ENCODE results near the gene POLE3. TPM values are rescaled to one million over a fixed set of nuclear protein-coding genes. Genes with fewer than 3 reads are reported as not detected.
"Not testable (repeated sequence)": the region's sequence is repeated elsewhere in the genome, so short reads cannot be mapped to it uniquely, and the experiment has no call there.

The POLE3 gene, protein sequence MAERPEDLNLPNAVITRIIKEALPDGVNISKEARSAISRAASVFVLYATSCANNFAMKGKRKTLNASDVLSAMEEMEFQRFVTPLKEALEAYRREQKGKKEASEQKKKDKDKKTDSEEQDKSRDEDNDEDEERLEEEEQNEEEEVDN
- 42.4 TPM for total RNA-seq (ENCODE audit: insufficient read depth, low replicate concordance)

DNA sequence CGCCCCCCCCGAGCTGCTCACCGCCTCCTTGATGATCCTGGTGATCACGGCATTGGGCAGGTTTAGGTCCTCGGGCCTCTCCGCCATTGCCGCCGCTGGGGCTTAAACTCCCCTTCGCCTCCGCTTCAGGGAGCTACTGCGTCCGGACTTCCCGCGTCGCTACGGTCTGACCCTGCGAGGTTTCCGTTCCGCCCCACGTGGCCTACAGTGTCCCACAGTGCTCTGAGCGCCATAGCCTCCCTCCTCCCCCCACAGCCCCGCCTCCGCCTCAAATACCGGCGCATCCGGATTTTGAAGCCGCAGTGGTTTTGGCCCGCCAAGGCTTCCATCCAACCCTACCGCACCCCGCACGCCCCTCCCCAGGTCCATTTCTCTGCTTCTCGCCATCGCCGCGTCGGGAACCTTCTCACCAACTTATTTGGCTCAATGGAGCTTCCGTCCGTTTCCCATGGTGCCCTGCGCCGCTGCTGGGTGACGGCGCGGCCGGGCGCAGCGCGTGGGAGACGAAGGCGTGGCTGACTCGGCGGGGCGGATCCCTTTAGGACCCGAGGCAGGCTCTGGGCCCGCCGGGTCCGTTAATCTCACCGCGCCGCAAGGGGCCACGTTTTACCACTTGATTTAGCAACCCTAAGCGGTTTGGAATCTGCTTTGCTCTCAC, at the start of gene POLE3, which contains the start of gene C9orf43:
TSS of gene POLE3 (minus strand) at position 469 of the 658 bp plus-strand sequence. CDS start at position 87, 382 bp downstream.
TSS of gene C9orf43 (plus strand) at position 541 of the 658 bp plus-strand sequence. CDS start 2,747 bp downstream, outside the sequence.
- peak; percentile 98 for DNase-seq (ENCODE audit: low spot score)

DNA sequence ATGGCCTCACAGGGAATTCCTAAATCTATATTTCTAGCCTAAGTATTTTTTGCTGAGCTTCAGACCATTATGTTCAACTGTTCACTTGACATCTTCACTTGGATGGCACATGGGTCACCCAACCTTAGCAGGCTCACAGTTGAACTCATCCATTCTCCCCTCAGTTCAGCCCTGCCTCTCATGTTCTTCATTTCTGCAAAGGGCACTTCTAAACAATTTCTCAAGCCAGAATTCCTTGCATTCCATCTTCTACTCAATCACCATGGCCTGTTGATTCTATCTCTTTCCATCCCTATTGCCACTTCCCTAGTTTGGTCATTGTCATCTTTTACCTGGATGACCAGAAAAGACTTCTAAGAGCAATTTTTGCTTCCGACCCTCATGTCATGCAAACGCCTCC, 45.8 kb upstream of the POLE3 start:
- peak; percentile 27 for DNase-seq (ENCODE audit: low spot score)

DNA sequence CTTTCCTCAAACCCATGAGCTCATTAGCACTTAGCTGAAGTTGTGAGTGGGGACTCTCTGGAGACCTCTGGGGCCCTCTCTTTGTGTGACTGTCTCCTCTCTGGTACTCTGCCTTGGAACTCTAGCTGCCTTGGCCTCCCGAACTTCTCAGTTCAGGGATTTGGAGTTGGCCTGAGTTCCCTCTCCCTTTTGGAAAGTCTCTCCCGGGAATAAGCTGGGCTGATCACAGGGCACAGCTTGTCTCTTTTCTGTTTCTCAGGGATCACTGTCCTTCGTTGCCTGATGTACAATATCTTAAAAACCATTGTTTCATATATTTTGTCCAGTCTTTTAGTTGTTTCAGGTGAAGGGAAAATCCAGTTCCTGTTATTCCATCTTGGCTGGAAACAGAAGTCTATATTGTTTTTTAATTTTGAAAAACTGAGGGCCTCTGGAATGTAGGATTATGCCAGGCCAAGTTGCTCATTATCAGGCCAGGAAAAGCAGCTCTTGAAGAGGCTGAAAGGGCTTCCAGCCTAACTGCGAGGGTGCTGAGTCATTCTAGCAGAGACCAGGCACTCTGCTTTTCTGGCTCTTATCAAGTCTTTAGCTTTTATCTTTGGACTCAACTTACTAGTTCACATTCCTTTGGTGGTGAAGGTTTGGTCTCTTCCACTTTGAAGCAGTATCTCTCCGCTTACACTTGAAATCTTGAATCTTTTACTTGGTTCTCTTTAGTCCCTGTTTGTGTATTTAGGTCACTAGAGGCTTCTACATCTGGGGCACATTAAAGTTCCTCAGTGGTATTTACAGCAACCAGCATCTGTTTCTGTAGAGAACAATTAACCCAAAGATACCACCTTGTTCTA, 44.7 kb upstream of the POLE3 start:
- DNase-seq (ENCODE audit: low spot score) = peak; percentile 98

DNA sequence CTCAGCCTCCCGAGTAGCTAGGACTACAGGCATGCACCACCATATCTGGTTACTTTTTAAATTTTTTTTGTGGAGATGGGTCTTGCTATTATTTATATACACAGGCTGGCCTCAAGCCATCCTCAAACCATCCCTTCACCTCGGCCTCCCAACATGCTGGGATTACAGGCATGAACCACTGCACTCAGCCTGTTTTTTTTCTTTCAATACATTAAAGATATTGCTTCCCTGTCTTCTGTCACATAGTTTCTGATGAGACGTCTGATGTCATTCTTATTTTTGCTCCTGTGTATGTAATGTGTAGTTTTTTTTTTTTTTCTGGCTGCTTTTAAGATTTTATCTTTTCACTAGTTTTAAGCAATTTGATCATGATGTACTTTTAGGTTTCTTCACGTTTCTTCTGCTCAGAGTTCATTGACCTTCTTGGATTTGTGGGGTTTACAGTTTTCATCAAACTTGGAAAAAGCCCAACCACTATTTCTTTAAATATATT, 41.7 kb upstream of the POLE3 start:
- DNase-seq (ENCODE audit: low spot score) = peak; percentile 65

DNA sequence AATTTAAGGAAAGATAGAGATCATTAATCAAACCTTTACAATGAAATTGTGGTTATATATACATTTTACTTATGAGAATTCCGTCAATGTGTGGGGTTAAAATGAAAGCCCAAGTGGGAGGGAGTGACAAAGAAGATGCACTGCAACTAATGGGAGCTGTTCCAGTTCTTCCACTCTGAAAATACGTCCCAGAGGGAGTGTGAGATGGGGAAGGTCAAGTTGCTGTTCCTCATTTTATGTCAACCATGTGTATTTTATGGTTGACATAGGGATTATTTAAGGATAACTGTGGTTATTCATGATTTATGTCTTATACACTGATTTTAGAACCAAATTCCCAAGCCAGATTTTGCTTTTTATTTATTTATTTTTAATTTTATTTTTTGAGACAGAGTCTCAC, 38.9 kb upstream of the POLE3 start:
- no peak for DNase-seq (ENCODE audit: low spot score)

DNA sequence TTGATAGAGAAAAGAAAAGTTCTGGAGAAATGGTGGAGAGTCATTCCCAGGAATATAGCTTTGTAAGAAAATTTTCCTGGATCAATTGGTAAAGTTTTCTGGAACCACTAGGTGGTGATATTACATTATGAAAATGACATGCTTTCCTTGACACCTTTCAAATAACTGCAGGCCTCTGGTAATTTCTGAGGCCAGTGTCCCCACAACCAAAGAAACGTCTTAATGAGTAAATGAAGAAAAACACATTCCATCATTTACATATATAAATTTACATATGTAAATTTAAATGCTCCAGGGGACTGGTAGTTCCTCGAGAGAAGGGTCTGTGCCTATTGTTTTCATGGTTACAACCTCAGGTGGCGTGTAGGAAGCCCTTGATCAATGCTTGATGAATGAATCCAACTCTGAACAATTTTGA, 35.9 kb upstream of the POLE3 start:
- DNase-seq (ENCODE audit: low spot score) = peak; percentile 72

DNA sequence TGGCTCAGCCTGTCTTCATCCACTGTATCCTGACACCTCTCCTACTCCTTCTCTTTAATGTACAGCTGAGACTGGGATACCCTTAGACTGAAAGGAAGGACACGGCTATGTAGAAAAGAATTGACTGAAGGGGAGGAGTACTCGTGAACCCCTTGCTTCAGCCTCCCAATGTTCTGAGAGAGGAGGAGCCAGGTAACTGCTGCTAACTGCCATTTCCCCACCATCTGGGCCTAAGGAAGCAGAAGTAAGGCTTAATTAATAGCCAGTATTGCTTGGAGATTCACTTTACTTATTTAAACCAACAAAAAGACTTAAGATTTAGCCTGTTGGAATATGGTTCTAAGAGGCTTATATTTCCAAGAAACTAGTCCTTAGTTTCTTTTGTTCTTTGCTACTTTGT, 34.3 kb upstream of the POLE3 start:
- no peak for DNase-seq (ENCODE audit: low spot score)

DNA sequence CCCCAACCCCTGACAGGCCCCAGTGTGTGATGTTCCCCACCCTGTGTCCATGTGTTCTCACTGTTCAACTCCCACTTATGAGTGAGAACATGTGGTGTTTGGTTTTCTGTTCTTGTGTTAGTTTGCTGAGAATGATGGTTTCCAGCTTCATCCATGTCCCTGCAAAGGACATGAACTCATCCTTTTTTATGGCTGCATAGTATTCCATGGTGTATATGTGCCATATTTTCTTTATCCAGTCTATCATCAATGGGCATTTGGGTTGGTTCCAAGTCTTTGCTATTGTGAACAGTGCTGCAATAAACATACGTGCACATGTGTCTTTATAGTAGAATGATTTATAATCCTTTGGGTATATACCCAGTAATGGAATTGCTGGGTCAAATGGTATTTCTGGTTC, 27.2 kb upstream of the POLE3 start:
- DNase-seq (ENCODE audit: low spot score) = not testable (repeated sequence)

DNA sequence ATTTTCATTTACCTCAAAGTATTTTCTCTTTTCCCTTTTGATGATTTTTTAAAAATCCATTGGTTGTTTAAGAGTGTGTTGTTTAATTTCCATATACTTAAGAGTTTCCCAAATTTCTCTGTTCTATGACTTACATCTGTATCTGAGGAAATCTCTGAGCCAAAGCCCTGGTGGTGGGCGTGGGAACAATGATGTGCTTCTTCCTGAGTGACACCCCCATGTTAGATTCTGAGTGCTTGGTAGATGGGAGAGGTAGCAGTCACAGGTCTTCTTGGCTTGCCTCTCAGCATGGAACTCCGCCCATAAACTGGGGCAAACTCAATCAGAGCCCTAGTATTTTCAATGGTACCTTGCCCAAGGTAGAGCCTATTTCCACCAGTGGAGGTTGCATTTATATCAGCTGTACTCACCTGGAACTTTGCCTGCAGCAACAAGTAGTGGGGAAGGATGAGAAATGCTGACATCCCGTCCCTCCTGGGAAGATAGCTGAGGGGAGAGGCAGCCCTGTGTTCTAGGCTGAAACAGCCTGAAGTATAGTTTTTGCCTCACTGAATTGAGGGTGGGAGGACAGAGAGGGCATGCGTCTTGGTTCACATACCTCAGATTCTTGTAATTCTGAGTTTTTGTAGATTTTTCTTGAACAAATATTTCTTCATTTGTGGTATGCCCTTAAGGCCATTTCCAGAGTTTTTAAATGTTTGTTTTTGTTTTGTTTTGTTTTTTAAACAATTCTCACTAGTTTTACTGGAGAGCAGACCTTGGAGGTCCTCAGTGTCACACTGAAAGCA, 26.4 kb upstream of the POLE3 start:
- DNase-seq (ENCODE audit: low spot score) = no peak

DNA sequence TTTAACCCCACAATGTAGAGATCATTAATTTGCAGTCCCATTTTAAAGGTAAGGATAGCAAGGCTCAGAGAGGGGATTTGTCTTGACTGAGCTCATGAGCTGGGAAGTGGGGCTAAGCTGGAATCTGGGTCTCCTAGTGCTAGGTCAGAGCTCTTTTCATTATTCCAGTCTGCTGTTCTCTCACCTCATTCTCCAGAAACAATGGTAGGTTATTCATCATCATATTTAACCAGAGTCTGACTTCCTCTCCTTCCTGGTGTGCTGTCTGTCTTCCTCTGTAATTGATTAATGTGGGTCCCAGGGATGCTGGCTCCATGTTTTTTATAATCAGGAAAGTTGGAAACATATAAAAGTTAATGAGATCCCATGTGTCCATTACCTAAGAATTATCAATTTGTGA, 20.7 kb upstream of the POLE3 start:
- DNase-seq (ENCODE audit: low spot score) = no peak

DNA sequence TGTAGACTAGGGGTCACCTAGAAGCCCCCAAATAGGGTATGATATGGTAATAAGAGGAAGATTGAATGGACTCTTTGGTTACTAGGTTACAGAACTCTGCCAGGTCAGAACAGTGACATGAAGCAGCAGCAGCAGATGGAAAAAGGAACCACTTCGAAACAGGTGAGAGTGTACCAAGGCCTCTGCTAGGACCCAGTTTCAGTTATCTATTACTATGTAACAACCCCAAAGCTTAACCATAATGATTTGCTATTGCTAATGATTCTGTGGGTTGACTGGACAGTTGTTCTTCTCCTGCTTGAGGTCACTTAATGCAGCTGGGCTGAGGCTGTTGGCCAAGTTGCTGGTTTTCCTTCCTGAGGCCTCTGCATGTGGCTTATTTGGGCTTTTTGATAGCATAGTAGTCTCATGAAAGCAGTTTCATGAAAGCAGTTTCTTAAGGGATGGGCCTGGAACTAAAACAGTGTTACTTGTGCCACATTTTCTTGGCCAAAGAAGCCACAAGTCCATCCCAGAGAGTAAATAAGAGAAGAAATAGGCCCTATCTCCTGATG, 17.7 kb upstream of the POLE3 start:
- no peak for DNase-seq (ENCODE audit: low spot score)

DNA sequence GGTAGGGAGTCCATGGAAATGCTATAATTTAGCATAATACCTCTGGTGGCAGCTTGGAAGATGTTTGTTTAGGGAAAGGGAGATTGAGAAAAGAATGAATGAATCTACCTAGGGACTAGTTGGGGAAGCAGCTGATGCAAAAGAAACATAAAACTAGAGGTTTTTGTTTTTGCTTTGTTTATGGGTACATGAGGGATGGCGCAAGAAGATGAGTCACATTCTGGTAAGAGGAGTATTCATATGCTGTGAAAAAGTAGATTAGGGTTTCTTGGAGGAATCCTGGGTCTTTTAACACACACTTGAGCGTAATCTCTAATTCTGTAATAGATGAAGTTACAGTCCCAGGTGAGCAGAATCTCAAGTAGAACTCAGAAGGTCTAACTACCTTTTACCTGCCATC, 17.2 kb upstream of the POLE3 start:
- DNase-seq (ENCODE audit: low spot score) = no peak

DNA sequence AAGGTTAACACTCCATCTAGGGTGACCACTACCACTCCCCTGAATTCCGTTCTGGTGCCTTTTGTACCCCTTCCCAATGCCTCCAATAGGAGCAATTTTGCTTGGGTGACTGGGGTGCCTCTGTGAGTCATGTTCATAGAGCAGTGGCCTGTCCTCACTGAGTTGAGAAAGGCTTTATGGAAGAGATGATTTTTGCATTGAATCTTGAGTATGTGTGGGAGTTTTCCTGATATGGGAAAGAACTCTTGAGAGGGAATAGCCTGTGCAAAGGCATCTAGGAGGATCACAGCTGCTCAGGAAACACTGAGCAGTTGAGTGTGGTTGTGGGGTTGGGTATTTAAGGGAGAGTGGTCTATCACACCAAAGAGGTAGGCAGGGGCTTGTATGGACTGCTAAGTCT, 16.2 kb upstream of the POLE3 start:
- no peak for DNase-seq (ENCODE audit: low spot score)

DNA sequence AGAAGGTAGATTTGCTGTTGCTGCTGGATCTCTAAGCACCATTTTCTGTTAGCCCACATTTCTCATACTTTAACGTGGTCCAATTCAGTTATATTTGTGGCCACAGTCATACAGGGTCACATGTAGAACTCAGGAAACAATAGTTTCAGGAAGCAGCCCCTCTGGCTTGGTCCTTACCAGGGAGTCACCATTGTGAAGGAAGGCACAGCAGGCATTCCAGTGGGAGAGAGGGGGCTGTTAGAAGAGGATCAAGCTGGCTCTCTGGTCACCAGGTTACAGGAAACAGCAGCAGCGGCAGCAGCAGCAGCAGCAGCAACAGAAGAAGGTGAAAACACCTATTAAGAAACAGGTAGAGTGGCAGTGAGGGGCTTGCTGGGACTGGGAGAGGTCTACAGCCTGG, 14.6 kb upstream of the POLE3 start:
- no peak for DNase-seq (ENCODE audit: low spot score)

DNA sequence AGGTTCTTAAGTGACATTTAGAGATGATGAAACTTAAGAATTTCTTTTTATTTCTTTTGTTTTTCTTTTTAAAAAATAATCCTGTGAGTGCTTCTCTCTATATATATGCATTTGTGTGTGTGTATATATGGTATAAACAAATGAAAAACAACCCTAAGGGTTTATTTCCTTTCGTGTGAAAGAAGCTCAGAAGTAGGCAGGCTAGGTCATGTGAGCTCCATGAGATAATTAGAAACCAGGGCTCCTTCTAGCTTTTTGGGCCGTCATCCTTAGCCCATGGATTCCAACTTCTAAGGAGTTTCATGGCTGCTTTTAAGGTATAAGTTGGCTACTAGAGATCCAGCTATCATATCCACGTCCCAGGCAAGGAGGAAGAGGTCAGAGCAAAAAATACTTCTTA, 11.3 kb upstream of the POLE3 start:
- no peak for DNase-seq (ENCODE audit: low spot score)

DNA sequence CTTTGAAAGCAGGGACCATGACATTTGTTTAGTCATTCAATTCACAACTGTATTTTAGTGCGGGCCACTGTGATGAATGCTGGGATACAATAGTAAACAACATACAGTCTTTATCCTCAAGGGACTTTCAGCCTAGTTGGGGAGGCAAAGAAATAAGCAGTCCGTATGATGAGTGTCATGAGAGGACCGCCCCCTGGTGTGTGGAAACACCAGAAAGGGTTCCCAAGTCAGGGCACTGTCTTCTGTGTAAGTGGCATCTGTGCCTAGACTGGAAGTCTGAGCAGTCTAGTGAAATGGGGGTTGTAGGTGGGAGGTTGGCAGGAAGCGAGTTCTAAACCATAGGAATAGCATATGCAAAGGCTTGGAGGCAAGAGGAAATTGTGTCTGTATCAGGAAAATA, 6.9 kb upstream of the POLE3 start:
- DNase-seq (ENCODE audit: low spot score) = no peak

DNA sequence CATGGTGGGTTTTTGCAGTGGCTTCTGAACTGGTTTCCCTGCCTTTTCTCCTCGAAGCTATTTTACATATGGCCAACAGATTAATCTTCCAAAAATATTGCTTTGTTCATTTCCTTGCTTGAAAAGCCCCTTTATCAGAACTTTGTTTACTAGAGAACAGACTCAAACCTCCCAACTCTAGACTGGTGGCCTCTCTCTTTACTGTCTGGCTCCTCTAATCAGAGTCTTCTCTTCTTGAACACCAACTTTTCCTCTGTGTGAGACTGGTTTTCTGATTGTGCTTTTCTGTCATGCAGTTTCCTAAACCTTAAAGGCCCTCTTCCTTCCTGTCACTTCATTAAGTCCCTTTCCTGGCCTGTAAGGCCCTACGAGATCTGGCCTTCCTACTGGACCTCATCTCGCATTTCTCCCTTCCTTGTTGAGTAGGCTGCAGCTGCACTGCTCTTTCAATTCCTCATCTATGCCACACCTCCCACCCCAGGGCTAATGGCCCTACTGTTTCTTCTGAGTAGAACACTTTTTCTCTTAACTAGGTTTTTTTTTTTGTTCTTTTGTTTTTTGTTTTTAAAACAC, 5.8 kb upstream of the POLE3 start:
- peak; percentile 34 for DNase-seq (ENCODE audit: low spot score)

DNA sequence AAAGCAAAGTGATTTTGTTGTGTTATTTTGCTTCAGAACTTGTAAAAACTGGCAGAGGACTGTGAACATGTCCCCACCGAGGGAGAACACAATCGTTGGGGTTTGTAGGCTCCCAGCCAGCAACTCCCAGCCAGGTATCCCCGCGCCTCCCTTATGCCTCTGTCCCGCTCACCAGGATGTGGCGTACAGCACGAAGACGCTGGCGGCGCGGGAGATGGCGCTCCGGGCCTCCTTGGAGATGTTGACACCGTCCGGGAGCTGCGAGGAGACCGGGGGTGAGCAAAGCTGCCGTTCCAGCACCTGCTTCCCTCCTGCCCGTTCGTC, 630 bp downstream of the POLE3 start:
- no peak for DNase-seq (ENCODE audit: low spot score)

DNA sequence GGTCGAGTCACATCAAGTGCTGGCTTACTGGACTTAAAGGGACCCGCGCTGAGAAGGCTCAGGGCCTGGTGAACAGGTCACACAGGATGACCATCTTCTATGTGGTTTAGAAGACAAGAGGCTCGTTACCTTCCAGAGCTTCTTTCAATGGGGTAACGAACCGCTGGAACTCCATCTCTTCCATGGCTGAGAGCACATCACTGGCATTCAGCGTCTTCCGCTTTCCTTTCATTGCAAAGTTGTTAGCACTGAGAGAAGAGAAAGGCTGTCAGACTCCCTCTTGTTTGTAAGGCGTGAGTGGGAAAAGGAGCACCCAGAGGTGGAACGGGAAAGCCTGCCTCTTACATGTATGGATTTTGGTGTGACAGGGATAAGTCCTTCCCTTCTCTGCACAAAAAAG, 994 bp downstream of the POLE3 start:
- no peak for DNase-seq (ENCODE audit: low spot score)

DNA sequence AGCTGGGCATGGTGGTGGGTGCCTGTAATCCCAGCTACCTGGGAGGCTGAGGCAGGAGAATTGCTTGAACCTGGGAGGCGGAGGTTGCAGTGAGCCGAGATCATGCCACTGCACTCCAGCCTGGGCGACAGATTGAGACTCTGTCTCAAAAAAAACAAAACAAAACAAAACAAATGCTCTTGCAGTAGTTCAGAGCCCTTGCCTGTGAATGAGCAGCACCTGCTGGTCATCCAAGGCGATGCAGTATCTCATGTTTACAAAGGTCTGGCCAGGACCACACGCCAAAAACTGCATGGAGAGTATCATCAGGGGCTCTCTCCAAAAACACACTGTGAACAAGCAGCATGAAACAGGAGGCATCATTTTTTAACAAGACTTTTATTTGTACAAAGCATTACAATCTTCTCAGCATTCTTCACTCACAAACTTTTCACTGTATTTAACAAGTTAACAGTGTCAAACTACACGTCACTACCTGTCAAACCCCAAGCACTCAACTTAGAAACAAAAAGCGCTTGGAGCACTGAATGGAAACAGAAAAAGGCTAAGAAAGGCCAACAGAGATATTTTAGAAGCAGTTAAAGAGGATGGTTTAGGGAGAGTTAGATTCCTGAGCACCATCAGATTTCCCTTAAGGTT, 3.5 kb downstream of the POLE3 start:
- DNase-seq (ENCODE audit: low spot score) = peak; percentile 77

DNA sequence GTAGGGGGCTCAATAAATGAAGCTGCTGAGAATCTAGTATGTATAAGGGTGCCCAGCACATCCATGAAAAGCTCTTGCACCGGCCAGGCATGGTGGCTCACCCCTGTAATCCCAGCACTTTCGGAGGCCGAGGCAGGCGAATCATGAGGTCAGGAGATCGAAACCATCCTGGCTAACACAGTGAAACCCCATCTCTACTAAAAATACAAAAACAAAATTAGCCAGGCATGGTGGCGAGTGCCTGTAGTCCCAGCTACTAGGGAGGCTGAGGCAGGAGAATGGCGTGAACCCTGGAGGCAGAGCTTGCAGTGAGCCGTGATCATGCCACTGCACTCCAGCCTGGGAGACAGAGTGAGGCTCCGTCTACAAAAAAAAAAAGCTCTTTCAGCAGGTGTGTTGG, 4.1 kb downstream of the POLE3 start:
- DNase-seq (ENCODE audit: low spot score) = not testable (repeated sequence)

All from umbilical cord (tissue), 2 donors.